GM03348 (cell line): ENCODE measurements around the gene ATP2B1.
"Not testable (repeated sequence)": the region's sequence is repeated elsewhere in the genome, so short reads cannot be mapped to it uniquely, and the experiment has no call there.

Experiments used
- DNase-seq: peaks from one replicate; pipeline ENCODE4 v3.0.0; 2012; ENCODE audit warnings: low spot score

The ATP2B1 gene

DNA sequence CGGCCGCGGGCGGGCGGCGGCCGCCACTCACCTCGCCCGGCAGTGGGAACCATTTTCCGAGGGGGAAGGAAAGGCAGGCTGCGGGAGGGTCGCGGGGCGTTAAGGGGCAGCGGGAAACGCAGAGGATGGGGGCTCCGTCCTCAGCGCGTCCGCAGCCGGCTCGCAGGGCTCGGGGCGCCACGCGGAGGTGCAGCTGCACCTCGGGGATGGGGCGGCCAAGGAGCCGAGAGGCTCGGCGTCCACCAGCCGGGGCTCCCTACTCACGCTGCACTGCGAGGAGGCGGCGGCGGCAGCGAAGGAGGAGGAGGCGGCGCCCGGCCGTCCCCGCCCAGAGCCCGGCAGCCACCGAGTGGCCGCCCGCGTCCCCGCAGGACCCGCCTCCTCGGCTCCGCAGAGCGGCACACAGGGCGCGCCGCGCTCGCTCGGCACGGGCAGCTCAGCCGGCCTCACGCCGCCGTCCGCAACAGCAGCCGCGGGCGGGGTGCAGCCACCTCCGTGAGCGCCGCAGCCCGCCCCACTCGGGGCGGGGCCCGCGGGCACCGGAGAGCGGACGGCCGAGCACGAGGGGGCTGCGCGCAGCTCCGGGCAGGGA lies at the start of gene ATP2B1:
Gene ATP2B1, minus strand, starts transcription at position 274 of the 592 bp plus-strand sequence. CDS start 52,952 bp downstream, outside the sequence.
- DNase-seq: peak; percentile 94

DNA sequence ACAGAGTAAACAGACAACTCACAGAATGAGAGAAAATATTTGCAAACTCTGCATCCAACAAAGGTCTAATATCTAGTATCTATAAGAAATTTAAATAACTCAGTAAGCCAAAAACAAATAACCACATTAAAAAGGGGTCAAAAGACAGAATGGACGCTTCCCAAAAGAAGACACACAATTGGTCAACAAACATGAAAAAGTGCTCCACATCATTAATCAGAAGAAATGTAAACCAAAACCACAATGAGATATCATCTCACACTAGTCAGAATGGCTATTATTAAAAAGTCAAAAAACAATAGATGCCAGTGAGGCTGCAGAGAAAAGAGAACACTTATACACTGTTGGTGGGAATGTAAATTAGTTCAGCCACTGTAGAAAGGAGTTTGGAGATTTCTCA lies 49.3 kb upstream of the ATP2B1 start:
- DNase-seq: not testable (repeated sequence)

DNA sequence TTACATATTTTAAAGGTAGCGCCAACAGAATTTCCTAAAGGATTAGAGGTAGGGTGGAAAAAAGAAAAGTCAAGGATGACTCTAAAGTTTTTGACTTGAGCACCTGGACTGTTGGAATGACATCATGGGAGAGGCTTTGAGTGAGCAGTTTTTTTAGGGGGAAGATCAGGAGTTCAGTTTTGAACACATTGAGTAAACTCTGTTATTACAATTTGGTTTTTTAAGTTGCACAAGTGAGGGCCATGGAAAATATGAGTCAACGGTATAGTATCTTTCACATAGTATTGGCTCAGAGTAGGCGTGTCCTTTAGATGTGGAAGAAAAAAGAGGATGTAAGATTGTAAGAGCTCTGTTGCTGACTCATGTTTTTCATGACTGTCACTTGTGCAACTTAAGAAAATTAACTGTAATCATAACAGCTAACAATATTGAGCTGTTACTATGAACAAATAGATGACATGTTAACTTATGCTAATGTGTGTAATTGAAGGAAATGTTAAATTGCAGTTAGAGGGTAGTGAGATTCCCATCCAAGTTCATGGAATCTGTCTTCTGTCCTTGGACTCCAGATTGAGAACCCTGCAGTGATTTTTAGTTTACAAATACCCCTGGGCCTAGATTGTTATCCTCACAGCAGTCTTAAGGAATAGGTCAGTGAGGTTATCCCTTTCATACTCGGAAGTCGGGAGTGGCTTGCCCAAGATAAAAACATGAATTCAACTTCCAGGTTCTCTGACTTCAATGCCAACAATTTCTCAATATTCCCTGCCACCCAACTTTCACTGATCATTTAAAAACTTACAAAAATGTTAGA lies 48.2 kb upstream of the ATP2B1 start:
- DNase-seq: peak; percentile 88

DNA sequence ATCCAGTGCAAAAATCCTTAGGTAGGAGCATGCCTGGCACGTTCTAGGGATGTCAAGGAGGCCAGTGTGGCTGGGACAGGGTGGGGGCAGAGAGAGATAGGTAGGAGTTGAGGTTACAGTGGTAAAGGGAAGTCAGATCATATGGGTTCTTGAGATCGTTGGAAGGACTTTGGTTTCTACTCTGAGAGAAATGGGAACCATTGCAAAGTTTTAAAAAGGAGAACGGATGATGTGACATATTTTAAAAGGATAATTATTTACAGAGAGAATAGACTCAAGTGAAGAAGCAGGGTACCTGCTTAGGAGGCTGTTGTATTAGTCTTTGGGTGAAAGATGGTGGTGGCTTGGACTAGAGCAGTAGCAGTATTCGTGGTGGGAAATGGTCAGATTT lies 47.6 kb upstream of the ATP2B1 start:
- DNase-seq: no peak

DNA sequence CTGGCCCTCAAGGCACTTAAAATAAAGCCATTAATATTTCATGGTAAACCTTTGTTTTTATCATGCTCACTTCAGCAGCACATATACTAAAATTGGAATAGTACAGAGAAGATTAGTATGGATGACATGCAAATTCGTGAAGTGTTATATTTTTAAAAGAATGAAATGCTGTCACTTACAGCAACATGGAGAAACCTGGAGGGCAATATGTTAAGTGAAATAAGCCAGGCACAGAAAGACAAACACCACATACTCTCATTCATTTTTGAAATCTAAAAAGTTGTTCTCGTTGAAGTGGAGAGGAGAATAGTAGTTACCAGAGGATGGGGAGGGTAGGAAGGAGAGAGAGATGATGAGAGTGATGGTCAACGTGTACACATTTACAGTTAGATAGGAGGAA lies 45.4 kb upstream of the ATP2B1 start:
- DNase-seq: no peak

DNA sequence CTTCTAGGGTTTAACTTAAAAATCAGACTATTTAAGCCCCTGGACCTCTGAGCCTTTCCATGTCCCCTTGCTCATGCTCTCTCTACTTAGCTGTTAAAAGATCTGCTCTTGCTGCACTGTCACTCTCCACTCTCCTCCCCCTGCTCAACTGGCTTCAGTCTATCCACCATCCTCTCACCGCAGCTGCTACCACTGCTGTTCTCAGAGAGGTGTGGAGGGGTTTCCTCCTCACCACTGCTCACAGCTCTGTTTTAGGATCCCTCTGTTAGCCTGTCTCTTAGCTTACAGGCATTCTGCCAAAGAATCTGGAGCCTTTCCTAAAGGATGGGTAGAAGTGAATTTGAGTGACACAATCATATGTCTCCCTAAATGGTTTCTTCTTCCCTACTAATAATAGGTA lies 43.7 kb upstream of the ATP2B1 start:
- DNase-seq: no peak

DNA sequence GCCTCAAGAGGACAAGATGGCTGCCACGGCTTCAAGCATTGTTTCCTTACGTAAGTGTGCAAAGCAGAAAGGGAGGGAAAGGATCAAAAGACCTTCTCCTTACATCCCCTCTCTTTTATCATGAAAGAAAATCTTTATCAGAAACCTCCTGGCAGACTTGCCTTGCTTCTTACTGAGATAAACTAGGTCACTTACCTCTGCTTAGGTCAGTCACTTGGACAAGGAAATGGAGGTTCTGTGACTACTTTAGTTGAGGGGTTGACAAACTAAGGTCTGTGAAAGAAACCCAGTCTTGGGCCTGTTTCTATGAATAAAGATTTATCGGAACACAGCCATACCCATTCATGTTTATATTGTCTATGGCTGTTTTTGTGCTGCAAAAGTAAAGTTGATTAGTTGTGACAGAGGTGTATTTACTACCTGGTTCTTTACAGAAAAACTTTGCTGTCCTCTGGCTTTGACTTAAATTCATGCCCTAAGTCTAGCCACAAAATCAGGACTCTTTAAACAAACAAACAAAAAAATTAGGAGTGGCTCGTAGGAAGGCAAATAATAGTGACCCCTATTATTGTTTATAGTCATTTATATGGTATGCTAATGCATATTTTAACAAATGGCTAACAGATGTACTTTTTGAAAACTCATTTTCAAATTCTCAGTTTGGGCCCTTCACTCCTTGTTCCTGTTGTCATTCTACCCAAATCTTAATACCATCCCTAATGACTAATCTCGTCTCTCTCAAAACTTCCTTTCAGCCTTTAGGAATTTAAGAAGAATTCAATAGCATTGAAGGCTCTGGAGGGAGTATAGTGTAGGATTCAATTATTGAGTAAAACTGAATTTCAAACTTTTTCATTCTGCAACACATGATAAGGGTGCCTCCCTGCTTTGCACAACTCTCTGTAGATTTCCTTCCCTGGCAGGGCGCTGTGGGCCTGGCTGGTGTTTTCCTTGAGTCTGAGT lies 42.0 kb upstream of the ATP2B1 start:
- peak; percentile 64 for DNase-seq

DNA sequence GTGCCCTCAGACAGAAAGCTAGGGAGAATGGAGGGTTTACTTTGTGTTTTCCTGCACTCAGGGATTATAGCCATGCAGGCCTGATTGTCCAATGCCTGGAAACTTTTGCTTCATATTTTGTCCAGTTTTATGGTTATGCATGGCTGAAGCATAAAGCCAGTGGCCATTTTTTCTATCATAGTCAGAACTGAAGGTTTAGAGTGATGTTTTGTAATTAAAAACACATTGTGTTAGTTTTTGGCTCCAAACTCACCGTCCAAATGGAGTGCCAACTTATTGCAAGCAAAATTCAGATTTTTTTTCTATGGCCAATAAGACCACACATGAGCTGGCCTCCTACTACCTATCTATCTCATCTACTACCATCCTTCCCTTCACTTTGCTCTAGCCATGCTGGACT lies 40.2 kb upstream of the ATP2B1 start:
- no peak for DNase-seq

DNA sequence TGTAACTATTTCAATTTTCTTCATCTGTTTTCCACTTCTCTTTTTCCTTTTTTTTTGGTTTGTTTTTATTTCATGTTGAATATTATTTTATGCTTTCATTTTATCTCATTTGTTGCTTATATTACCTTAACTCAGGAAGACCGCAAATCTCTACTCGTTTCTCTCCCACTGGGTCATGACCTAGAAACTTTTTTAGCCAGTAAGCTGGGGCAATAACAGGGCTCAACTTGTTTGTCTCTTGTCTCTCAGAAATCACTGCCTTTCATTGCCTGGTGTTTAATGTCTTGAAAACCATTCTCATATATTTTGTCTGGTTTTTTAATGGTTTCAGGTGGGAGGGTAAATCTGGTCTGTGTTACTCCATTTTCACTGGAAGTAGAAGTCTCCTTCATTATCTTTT lies 36.6 kb upstream of the ATP2B1 start:
- no peak for DNase-seq

DNA sequence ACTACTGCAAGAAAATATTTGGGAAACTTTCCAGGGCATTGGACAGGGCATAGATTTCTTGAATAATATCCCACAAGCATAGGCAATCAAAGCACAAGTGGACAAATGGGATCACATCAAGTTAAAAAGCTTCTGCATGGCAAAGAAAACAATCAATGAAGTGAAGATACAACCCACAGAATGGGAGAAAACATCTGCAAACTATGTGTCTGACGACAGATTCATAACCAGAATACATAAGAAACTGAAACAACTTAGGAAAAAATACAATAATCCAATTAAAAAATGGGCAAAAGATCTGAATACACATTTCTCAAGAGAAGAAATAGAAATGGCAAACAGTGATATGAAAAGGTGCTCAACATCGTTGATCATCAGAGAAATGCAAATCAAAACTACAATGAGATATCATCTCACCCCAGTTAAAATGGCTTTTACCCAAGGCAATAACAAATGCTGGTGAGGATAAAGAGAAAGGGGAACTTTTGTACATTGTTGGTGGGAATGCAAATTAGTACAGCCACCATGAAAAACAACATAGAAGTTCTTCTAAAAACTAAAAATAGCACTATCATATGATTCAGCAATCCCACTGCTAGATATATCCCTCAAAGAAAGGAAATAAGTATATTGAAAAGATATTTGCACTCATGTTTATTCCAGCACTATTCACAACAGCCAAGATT lies 33.8 kb upstream of the ATP2B1 start:
- DNase-seq: no peak

DNA sequence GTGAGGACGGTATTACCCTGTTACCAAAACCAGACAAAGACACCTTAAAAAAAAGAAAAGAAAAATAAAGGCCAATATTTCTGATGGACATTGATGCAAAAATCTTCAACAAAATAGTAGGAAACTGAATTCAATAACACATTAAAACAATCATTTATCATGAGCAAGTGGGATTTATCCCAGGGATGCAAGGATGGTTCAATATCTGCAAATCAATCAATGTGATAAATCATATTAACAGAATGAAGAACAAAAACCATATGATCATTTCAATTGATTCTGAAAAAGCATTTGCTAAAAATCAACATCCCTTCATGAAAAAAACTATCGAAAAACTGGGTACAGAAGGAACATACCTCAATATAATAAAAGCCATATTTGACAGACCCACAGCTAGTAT lies 32.3 kb upstream of the ATP2B1 start:
- no peak for DNase-seq

DNA sequence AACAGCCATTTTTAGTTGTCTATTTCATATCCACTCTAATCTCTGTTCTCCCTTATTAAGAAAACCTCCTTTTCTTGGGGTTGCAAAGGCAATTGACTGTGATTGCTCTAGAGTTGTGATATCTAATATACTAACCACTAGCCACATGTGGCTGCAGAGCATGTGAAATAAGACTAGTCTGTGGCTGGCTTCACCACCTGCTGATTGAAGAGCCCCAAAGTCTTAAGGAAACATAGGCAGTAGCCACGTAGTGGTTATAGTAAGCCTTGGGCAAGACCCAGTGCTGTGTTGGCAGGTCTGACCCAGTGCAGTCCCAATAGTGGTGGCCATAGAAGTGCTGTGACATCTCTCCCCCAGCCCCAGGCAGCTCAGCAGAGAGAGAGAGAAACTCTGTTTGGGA lies 28.4 kb upstream of the ATP2B1 start:
- no peak for DNase-seq

DNA sequence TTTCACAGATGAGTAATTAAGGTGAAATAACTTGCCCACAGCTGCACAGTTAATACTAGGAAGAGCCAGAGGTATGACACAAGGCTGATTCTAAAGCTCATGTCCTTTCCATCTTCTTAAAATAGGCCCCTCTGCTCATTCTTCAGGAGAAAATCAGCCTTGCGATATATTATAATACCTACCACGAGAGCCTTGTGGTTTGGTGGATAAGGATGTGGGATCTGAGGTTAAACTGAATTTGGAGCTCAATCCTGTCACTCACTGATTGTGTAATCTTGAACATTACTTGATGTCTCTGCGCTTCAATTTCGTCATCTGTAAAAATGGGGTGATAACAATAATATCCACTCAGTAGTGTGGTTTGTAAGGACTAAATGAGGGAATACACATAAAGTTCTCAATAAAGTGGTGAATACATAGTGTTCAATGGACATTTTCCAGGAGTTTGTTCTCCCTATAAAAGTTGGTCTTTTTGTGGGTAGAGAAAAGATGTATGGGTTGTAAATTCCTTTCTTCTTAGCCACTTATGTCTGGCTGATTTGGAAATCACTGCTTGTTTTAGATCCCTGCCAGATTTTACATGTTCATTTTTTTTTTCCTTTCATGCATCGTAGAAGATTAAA lies 25.1 kb upstream of the ATP2B1 start:
- DNase-seq: peak; percentile 55

DNA sequence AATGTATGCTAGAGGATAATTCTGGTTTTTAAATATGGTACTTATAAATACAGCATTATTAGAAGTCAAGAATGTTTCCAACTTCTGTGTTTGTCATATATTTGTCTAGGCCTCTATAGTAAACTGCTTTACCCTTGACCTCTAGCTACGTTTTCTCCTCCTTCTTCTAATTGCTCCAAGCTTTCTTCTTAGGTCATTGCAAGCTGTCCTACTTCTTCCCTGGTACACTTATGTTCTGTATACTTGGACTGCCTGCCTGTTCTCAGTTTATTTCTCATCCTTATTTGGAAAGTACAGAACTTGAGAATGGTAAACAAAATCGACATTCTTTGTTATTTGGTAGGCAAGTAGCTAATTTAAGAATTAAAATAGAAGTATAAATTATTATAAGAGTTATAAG lies 23.9 kb upstream of the ATP2B1 start:
- no peak for DNase-seq

DNA sequence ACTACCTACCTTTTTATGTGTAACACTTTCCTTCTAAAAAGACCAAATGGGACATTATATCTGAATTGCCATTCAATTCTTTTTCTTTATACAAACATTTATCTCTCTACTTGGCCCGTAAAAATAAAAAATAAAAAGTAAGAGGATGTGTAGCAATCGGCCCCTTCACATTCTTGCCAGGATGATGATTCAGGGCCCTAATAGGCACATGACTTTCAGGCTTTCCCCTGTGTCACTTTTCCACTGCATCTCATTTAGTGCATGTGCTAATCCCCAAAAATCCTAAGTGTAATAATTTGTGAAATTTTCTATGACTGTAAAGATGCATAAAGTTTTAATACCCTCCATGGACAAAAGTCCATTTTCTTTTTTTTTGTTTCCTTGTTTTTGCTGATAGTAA lies 23.0 kb upstream of the ATP2B1 start:
- DNase-seq: peak; percentile 68

DNA sequence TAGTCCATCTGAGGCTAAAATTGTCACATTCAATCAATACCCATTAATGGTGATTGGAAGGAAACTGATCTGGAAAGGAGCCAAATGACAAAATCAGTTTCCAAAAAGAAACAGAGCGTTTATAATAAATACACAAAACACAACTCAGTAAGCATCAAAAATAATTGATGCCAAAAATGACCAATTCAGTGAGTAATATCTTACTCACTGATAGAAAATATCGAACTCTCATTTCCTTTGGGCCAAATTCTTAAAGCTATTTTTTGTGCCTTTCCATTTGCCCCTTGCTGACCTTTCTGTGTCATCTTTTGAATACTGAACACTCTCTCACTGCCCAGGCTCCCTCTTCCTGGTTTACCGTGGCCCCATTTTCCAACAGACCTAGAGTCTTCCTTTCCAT lies 22.5 kb upstream of the ATP2B1 start:
- DNase-seq: no peak

DNA sequence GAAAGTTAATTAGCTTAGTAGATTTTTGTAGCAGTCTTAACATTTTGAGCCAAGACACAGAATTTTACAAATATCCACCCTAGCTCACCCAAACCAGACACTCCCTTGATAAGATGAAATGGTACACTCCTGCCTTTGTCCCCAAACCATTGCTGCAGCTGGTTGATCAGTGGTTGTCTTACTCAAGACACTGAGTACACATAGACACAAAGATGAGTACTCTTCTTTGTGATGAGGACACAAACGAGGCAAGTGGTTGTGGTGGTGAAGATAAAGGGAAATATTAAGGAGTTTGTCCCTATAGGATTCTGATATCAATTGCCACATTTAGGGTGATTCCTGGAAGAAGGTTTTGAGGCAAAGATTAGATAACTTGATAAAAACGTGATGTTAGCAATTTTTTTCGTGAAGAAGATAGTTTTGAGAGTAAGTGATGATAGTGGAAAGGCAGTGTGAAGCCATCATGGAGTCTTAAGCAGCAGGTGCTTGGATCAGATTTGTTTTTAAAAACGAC lies 21.4 kb upstream of the ATP2B1 start:
- no peak for DNase-seq

DNA sequence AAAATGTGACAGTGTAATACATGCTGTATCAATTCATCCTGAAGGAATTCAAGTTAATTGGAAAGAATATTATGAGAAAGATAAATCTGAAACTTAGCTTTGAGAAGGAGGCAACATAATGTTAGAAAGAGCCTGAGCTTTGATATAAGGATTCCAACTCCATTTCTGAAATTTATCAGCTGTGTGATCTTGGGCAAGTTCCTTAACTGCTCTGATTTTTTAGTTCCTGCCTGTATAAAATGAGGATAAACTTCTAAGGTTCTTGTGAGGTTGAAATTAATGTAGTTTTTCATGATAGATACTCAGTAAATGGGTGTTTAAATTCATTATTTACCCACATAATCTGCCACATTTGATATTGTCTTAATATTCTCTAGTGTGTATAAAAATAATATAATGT lies 14.6 kb upstream of the ATP2B1 start:
- DNase-seq: no peak

DNA sequence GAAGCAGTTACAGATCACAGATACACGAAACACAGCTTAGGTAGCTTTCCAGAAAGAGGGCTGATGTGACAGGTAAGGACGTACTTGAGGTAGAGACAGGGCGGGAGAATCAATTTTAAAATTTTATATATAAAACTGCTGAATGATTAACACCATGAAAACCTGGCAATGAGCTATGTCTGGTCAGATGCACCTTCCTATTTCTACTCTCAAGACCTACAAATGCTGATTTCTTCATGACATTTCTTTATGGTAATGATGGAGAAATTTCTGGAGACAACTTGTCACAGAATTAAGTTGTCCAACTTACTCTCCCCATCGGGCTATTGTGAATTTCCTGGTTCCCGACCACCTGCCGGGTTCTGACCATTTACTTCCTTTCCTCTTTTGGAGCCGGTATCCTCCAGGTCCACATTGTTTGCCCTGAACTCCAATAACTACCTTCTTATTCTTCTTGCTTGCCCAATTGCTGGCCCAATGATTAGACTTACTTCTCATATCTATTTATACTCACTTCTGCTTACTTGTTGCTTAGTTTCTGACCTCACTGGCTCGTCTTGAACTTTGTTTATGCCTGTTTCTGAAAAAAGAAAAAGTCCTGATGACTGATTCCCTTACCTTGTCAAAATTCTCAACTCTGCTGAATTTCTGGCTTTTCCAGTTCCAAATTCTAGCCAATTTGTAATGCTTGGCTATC lies 12.8 kb upstream of the ATP2B1 start:
- DNase-seq: no peak

DNA sequence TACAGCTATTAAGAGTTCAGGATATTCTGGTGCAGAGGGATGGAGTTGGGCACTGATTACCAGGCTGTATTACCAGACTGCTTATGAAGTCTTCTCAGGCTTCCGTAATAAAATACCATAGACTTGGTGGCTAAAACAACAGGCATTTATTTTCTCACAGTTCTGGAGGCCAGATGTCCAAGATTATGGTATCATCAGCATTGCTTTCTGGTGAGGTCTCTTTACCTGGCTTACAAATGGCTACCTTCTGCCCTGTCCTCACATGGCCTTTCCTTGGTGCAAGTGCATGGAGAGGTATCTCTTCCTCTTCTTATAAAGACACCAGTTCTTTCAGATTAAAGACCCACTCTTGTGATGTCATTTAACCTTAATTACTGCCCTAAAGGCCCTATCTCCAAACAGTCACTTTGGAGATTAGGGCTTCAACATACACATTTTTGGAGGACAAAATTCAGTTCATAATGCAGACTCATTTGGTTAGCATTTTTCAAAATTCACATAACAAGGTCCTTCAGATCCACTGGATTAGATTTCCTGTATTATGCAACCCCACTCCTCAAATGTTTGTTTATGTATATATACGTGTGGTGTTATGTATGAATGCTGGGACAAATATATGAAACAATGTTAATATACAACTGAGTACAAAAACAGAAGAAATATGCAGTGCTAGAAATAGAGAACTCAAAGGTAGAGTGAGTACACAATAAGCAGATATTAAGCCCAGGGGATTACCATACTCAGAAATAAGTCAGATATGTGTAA lies 9.3 kb upstream of the ATP2B1 start:
- no peak for DNase-seq
